ENCODE measurements around the gene CHKB.

CHKB gene

GRCh38 chr22:50531962-50532674 lies 50.5 kb downstream of the CHKB start:
- Mint-ChIP-seq H3K27me3 (no peaks in the 10 kb centered on the region), H3K4me1 (peaks cover 29% of the 10 kb centered on the region), H3K9me3 (no peaks in the 10 kb centered on the region)

DNA sequence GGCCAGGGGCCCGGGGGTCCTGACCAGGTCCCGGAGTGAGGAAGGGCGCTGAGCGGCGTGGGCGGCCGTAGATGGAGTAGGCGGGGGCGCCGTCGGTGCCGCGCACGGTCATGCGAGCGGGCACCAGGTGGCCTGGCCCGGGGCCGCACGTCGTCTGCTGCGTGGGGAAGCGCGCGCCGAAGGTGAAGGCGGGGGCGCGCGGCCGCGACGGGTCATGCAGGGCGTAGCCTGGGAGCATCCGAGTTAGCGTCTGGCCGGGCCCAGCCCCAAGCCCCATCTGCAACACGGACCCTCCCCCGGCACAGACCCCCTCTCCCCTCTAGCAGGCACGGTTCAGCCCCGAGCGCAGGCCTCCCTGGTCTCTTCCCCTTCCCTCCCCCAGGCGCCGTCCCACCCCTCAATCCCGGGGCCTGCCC lies 51.1 kb downstream of the CHKB start:
- H3K4me1 Mint-ChIP-seq: peaks cover 35% of the 10 kb centered on the region
- DNase-seq (ENCODE audit: low spot score in 2 of 2): peak; percentile 78 to 82
- H3K36me3 Mint-ChIP-seq: no peaks in the 10 kb centered on the region
- peak overlapping the region; percentile 98 for H3K27ac Mint-ChIP-seq
- peak overlapping the region; percentile 89 for H3K4me3 Mint-ChIP-seq
- ATAC-seq (ENCODE audit: low read depth): peak; percentile 54
- H3K9me3 Mint-ChIP-seq: no peaks in the 10 kb centered on the region
- H3K27me3 Mint-ChIP-seq: no peaks in the 10 kb centered on the region

More at GRCh38 chr22:50531962-50532674, 50.5 kb downstream of the CHKB start:
- ATAC-seq (ENCODE audit: low read depth): no peak
- peak overlapping the region; percentile 89 for H3K4me3 Mint-ChIP-seq
- no peaks in the 10 kb centered on the region for H3K36me3 Mint-ChIP-seq
- H3K27ac Mint-ChIP-seq: peak overlapping the region; percentile 98
- DNase-seq (ENCODE audit: low spot score in 2 of 2): no peak

DNA sequence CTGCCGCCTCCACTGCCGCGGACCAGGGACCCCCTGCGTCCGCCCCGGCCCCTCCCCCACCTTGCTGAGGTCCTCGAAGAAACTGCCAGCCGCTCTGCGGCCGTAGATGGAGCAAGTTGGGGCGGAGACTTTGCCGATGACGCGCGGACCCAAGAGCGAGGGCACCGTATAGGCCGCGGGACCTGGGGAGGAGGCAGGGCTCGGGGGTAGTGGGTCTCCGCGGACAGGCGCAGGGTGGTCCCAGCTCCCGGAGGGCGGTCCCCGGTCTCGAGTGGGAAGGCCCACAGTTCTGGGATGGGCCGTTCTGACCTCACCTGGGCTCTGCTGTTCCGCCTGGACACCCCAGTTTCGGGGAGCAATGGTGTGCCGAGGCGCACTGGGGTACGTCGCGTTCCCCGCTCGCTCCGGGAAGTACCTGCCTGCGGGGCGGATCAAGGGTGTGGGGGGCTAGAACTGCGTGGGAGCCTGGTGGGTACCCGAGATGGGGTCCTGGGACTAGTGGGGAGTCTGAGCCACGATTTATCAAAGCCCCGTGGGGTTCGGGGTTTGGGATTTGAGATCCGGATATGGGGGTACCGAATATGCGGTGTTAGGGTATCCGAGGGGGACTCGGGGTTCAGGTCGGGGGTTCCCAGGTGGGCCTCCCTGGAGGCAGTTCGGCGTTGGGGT lies 51.6 kb downstream of the CHKB start:
- Mint-ChIP-seq H3K9me3 (no peaks in the 10 kb centered on the region), H3K36me3 (no peaks in the 10 kb centered on the region), H3K27ac (peak overlapping the region; percentile 98), H3K27me3 (no peaks in the 10 kb centered on the region), H3K4me3 (peak overlapping the region; percentile 89), H3K4me1 (peaks cover 35% of the 10 kb centered on the region)
- DNase-seq (ENCODE audit: low spot score in 2 of 2): peak; percentile 87 to 88
- ATAC-seq (ENCODE audit: low read depth): peak; percentile 52

DNA sequence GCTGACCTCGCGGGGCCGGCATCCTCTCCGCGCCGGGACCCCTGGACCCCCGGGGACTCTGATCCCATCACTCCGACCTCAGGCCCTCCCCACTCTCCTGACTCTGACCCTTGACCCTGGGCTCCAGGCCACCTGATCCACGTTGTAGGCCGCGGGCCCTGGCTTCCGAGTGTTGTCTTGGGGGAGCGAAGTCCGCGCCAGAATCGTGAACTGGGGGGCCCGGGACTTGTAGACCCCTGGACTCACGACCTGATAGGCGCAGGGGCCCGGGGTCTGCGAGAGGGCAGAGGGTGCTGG lies 52.1 kb downstream of the CHKB start:
- no peaks in the 10 kb centered on the region for H3K9me3 Mint-ChIP-seq
- no peaks in the 10 kb centered on the region for H3K36me3 Mint-ChIP-seq
- peaks cover 35% of the 10 kb centered on the region for H3K4me1 Mint-ChIP-seq
- DNase-seq (ENCODE audit: low spot score in 2 of 2): no peak
- peak overlapping the region; percentile 89 for H3K4me3 Mint-ChIP-seq
- H3K27ac Mint-ChIP-seq: peak overlapping the region; percentile 98
- no peaks in the 10 kb centered on the region for H3K27me3 Mint-ChIP-seq
- ATAC-seq (ENCODE audit: low read depth): no peak

DNA sequence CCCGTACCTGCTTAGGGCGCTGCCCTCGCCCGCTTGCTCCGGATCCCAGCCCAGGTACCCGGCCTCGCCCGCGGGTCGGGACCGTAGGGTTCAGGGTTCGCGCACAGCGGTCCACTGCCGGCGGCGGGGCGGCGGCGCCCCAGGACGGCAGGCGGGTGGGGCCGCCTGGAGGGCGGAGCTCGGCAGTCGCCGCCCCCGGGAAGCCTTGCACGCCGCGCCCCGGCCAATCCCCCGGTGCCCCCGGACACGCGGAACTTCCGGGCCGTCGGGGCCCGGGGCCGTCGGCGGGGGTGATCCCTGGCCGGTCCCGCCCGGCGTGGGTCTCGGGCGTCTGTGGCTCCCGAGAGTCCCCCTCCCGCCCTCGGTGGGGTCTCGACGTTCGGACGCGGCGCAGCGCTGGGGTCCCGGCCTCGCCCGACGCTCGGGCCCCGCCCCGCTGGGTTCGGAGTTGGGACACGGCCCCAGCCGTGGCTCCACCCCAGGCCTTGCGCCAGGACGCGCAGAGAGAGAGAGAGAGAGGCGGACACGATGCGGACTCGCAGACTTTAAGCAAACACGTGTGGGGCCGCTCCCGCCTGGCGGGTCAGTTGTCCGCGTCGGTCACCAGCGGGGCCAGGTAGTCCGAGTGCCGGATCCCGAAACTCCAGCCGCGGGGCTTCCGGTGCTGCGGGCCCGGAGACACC lies 52.6 kb downstream of the CHKB start, which contains the start of gene TYMP:
Gene TYMP, minus strand, starts transcription at position 116 of the 683 bp plus-strand sequence. CDS start 303 bp downstream, outside the sequence.
- peaks cover 32% of the 10 kb centered on the region for H3K4me1 Mint-ChIP-seq
- peak; percentile 69 to 75 for DNase-seq (ENCODE audit: low spot score in 2 of 2)
- no peaks in the 10 kb centered on the region for H3K9me3 Mint-ChIP-seq
- peak within 1 kb of the TSS; percentile 89 for H3K4me3 Mint-ChIP-seq
- peak; percentile 23 for ATAC-seq (ENCODE audit: low read depth)
- H3K27ac Mint-ChIP-seq: peak within 1 kb of the TSS; percentile 98
- H3K36me3 Mint-ChIP-seq: no peaks in the 10 kb centered on the region
- no peaks in the 10 kb centered on the region for H3K27me3 Mint-ChIP-seq

DNA sequence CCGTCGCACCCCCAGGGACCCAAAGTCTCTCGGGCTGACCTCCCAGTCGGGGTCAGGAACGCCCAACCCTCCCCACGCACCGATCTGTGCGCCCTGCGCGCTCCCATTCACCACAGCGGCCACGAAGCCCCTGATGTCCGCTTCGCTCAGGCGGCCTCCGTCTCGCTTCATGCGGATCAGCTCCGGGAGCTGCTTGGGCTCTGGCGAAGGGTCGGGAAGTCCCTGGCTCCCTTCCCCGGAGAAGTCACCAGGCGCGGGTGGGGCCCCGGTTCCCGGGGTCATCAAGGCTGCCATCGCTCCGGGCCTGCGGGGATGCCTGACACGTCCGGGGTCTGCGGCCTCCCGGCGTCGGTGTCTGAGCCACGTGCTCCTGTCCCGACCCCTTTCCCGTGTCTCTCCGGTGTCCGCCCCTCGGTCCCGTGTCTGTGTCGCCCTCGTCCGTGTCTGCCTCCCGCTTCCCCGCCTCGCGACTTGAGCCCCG lies 53.2 kb downstream of the CHKB start:
- ATAC-seq (ENCODE audit: low read depth): no peak
- no peaks in the 10 kb centered on the region for H3K36me3 Mint-ChIP-seq
- no peak for DNase-seq (ENCODE audit: low spot score in 2 of 2)
- no peaks in the 10 kb centered on the region for H3K27me3 Mint-ChIP-seq
- peaks cover 34% of the 10 kb centered on the region for H3K4me1 Mint-ChIP-seq
- H3K9me3 Mint-ChIP-seq: no peaks in the 10 kb centered on the region
- H3K4me3 Mint-ChIP-seq: peak overlapping the region; percentile 89
- peak overlapping the region; percentile 98 for H3K27ac Mint-ChIP-seq
